Stimulated activated CD8-positive, alpha-beta memory T cell treated with anti-CD3 and anti-CD28 coated beads, Interleukin-12 subunit alpha, Interleukin-12 subunit beta, amount 100 ng/mL, for 24 hours (primary cell): ENCODE data around the gene TMEM255A.

Experiments used
- DNase-seq: peaks from one replicate; pipeline ENCODE4 v3.0.0-alpha.2; 2020; ENCODE audit errors: extremely low read depth

The TMEM255A gene

DNA sequence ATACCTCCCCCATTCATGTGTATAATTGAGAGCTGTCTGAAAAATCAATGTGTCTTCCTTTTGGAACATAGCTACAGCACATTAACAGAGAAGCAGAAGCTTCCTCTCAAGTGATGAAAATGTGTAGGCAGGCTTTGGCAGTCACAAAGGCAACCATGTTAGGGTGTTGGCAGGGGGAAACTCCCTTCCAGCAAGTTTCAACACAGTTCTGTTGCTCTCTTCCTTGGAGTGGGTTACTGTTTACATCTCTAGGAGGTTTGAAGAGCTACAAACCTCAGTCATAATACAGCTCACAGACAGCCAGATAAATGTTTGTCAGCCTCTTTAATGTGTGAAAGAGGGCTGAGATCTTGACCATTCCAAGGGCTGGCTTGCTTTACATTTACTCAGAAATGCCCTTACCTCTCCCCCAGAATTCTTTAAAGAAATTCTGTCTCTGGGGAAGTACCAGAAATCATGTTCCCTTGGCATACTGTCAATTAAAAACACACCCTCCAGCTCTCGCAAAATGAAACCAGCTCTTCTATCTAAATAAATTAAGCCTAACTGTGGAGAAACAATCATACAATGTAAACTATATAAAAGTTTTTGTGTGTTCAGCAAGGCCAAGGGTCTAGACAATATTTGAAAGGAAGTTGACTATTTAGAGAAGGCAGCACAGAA is 41.8 kb downstream of the TMEM255A start:
- DNase-seq, result no peak

DNA sequence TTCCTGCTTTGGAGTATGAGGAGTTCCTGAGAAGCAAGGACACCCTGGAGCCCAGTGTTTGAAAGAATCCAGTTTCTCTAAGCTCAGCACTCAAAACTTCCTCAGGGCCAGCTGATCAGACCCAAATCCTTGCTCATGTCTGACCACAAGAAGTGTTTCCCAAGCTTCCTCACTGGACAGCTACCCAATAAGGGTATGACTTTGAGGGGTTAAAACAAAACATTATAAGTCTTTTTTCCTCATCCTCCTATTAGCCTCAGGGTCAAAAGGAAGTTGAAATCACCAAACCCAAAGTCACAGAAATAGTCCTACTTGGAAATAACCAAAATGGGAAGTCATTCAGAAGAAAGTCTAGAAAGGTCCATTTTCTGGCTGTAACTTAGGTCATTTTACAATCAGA is 46.9 kb downstream of the TMEM255A start:
- DNase-seq, result no peak

DNA sequence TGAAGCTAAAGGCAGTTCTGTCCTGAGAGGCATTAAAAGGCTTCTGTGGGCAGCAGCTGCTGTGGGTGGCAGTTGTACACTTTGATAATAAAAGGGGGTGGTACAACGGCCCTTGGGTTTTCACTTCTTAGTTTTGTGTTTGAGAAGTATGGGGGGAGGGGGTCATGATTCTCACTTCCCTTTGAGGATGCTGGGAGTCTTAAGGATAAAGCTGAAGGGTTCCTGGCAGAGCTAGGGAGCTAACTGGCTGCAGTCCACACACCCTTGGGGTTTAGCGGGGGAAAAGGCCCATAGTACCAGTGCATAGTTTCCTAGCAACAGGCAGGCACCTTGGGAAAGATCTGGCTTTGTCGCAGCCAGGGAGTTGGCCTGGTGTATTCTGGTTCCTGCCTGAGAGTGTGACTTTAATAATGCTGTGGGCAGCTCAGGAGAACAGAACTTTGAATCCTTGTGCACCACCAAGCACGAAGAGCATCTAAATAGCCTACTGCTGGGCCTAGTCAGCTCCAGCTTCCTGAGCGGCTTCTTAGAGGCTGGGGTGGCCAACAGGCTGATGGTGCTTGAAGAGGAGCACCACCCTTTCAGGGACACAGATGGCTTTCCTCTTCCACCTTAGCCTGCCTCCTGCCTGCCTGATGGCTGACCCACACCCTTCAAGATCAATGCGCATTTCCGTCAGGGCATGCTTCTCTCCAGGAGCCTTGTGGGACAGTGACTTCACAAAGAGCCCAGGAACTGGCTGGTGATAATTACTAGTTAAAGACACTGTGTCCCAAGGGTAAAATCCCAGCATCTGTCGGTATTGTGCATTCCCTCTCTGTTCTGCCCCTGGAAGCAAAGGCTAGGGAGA is 48.2 kb downstream of the TMEM255A start:
- no peak for DNase-seq

DNA sequence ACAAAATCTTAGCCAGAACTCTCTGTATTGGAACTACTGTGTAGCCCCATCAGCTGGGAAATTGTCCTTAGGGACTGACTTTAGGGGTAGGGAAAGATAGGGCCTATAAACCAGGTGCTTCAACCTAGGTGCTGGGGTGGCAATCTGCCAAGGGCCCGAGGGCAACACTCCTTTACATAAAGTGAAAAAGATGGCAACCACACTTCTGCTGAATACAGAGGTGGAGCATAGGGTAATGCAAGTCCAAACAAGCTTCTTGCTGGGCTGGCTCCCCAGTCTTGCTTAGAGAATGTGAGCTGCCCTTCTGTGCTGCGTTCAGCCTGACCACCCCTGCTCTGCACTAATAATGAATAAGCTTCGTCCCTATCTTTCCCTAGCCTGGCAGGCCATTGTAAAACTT is 50.9 kb downstream of the TMEM255A start:
- DNase-seq, result no peak

DNA sequence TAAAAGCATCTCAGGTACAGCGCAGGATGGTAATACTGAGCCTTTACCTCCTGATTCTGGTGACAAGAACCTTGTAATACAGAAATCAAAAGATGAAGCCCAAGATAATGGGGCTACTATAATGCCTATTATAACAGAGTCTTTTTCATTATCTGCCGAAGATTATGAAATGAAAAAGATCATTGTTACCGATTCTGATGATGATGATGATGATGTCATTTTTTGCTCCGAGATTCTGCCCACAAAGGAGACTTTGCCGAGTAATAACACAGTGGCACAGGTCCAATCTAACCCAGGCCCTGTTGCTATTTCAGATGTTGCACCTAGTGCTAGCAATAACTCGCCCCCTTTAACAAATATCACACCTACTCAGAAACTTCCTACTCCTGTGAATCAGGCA is 57.5 kb downstream of the TMEM255A start:
- no peak for DNase-seq

DNA sequence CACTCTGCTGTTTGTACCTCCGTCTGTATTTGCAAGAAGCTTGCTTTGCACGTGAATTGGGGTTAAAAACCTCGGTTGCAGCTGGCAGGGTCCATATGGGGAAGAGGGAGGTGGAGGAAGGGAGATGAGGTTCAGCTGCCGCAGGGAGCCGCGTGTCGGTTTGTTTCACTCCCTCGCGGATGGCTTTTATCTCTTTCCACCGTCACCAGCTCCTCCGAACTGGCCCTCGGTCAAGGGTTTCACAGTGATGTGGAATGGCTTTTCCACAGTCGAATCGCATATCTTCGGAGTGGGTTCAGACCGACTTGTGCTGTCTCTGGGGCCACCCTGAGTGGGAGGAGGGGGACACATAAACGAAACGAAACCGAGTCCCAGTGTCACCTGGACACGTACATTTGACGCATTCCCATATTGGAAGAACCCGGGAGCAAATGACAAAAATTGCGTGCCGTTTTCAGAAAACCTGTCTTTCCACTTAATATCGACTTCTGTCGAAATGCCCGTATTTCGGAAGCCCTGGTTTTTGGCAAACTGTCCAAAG is 59.7 kb downstream of the TMEM255A start:
- DNase-seq, result no peak

DNA sequence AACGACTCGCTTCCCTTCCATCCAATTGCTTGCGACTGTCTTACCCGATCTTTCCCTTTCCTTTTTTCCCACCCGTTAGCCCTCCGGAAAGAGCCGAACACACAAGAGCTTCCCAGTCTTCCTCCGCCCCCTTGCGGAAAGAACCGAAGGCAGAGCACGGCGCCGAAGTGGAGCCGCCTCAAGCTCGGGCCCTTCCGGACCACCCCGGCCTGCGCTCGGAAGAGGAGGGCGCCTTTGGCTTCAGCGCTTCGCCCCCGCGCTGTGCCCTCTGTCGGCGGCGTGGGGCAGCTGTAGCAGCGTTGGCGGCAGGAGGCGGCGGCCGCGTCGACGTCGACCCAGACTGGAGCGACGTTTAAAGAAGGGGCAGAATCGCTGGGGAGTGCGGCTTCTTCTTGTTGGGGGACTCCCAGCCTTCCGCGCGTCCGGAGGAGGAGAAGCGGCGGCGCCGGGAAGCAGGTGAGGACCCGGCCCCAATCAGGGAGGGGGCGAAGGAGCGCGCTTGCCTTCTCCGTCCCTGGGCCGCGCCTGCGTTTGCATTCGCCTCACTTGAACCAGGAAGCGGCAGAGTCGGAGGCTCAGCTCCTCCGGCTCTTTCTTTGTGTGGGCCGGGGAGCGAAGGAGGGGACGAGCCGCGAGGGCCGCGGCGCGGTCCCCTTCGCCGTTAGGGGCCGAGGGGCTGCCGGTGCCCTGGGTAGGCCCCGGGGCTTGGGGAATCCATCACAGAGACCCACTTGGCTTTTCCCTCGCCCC is 60.6 kb downstream of the TMEM255A start, which contains the start of gene ZBTB33:
Gene ZBTB33, plus strand, starts transcription at position 291 of the 750 bp plus-strand sequence. CDS start 2,604 bp downstream, outside the sequence.
- peak; percentile 67 for DNase-seq

DNA sequence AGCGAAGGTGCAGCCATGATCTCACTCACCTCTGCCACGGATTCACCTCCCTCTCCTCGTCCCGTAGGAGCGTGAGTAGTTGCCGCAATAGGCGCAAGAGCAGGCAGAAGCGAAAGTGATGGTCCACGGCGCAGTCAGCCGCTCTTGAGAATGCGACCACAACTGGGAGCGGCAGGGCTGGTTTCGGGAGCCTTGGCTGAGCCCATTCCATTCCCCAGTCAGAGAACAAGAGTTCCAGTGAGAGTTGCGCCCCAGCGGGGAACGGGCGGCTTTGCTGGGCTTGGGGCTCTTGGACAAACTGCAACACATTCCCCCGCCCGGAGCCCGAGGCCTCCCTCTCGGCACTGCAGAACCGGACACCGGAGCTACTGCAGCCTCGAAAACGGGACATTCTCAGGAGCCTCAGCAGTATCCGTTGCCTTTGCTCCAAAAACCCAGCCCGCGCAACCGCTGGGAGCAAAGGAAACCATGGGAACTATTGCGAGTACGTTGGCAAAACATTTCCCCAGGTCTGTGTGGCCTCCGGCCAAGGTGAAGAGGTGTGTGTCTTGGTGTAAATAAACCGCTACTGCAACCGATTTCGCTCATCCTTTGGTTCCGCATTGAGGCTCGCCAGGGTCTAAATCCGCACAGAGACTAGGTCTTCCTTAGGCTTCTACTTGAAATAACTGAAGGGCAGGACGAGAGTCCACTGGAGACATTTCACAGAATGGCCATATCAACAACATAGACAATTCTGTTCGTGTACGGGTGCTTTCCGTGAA is 66.3 kb downstream of the TMEM255A start:
- peak; percentile 3 for DNase-seq

DNA sequence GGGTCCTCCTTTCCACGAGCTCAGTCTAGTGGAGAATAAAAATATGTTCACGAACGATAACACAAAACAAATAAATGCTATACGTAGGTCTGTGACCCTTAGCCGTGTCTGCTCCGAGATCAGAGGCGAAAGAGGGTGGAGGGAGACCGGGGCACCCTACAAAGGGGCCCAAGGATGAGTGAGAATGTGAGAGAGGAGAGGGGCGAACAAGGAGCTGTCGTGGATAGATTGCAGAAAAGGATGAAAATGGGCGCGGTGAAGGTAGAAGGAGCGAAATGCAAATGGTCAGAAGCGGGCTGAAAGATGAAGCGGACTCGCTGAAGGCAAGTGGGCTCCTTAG is 66.9 kb downstream of the TMEM255A start:
- no peak for DNase-seq

DNA sequence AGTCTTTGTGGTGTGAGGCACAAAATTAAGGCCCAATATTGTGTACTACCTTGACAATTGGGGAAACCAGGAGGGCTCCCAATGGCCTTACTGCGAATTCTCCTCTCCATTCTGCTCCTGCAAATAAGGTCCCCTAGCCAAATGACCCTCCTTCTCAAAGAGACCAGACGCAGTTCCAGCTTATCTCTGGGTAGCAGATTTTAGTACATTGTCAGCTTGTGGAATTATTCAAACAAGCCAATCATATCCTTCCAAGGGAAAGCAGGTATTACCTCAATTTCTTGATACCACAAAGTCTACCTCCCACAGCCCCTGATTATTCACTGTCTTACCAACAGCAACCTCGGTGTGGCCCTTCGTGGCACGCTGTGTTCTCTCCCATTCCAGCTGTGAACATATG is 68.4 kb downstream of the TMEM255A start:
- no peak for DNase-seq

DNA sequence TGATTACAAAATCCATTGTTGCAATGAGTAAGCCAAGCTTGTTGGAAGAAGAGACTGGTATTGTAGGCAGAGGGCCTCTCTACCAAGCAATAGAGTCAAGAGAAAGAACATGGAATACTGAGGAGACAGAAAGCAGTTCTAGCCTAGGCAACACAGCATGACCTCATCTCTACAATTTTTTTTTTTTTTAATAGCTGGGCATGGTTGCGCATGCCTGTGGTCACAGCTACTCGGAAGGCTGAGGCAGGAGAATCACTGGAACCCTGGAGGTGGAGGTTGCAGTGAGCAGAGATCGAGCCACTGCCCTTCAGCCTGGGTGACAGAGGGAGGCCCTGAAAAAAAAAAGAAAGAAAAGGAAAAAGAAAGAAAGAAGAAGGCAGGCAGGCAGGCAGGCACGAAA is 72.3 kb downstream of the TMEM255A start:
- DNase-seq, result no peak

DNA sequence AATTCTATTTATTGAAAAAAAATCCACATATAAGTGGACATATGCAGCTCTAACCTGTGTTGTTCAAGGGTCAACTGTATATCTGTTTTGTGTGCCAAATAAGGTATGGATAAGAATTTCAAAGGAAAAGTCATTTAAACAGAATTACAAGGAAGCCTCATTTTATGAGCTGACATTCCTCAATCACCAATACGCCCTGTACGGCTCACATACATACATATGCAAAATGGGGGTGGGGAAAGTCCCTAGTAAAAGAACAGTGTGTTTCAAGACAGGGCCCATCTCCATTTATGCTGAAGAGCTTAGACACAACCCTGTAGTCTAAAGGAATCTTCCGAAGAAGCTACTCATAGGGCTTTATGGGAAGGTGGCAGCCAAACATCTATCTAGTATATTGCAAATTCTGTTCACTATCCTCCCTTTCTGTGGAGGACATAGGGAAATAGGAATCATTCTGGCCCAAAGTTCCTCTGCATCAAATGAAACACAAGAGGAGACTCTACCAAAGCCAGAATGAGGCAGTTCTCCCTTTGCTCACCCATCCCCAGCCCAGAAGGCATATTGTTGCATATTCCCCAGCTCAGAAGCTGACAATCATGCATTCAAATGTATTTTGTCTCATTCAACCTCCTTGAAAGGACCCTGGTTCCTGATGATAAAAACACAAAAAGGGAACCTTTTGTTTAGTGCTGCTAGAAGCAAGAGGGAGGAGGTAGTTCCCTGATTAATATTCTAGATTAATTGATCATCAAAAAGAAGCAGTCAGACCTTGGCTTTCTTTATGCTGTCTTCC is 74.4 kb downstream of the TMEM255A start:
- DNase-seq, result no peak

DNA sequence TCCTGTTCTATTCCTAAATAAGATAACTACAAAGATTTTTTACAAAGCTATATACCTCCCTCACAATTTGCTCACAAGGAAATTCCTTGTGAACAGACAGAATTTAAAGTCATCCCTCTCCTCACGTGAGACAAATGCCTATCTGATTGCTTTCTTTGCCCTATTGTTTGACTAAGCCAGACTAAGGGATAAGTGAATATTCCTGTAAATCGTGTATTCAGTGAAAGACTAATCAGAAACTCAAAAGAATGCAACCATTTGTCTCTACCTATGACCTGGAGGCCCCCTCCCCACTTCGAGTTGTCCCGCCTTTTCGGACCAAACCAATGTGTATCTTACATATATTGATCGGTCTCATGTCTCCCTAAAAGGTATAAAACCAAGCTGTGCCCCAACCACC is 76.0 kb downstream of the TMEM255A start:
- no peak for DNase-seq

DNA sequence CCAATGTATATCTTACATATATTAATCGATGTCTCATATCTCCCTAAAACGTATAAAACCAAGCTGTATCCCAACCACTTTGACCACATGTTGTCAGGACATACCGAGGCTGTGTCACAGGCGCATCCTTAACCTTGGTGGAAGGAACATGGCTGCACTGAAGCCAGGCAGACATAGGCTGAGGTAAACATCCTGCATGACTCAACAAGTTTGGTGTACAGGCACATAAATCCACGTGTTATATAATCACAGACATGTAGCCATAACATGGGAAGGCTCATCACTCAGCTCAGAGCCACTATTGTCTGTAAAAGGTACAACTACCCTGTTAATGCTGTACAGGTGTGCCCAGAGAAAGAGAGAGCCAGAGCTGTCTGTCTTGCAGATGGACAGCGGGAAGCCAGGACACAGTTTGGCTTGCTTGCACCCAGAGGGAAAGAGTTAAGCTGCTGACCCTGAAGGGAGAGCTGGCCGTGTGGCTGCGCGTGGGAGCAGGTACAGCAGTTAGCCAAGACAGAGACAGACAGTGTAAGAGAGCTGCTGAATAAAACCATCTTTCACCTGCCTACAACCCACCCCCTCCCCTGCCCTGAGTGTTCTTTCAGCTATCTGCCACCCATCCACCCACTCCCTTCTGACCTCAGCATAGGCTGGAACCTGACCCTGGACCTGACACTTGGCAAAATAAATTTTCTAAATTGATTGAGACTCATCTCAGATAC is 82.9 kb downstream of the TMEM255A start:
- DNase-seq, result no peak

DNA sequence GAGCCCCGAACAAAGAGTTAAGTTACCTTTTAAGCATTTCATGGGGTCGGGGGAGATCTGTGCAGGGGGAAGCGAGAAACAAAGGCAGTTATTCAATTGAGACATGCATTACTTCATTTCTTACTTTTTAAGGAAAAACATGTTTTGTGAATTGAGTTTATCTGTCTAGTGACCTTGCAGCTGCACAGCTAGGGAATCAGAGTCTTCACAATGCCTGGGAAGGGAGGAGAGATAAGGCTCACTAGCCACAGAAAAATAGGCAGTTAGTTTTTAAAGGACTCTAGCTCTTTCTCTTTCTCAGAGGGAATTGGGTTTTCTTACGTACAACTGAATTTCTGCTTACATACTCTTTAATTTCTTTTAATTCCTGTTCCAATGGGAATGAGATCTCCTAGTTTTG is 86.9 kb downstream of the TMEM255A start:
- no peak for DNase-seq

DNA sequence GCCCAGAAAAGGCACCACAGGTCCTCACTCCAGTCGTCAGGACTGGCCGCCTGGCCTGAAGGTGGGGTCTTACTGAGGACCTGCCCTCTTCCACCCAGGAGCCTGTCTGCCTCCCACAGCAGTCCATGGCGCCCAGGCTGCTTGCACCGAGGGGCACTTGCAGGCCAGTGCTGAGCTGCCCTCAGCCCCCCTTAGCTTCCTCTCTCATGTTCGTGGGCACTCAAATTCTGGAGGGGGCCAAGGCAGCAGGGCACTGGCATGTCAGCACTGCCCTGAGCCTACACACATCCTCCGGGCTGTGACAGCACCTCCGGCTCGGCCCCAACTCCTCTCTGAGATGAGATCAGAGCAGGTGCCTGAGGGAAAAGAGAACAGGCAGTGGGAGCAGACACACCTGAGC is 87.9 kb downstream of the TMEM255A start:
- DNase-seq, result no peak

DNA sequence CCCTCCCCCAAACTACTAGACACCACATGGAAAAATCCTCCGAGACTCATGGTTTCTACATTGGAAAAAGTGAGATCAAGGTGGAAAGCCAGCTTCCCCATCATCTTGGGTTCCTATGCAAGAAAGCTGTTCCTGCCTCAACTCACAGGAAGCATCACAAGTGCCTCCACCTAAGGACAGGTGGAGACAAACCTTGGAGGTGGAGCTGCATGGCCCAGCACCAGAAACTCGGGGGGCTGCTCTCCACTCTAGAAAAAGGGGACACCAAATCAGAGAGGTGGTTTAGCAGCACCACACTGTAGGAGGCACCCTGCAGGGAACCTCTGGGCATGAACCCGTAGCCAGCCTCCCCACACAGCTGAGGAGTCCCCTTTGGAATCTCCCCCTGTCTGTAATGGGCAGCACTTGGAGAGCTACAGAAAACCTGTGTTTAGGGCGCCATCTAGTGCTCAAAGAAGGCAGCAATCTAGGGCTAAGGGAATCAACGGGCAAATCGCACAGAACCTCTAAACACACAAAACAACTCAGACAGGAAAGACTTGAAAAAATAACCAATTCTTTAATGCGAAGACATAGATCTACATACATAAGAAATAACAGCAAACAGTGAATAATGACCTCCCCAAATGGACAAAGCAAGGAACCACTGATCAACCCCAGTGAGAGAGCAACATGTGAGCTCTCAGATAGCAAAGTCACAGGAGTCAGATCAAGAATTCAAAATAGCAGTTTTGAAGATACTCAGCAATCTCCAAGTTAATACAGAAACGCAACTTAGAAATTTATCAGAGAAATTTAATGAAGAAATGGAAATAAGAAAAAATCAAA is 97.6 kb downstream of the TMEM255A start:
- no peak for DNase-seq
